HL-60/S4 treated with phorbol 12-myristate 13-acetate at 8.2 ng/mL for 4 days and 3 days (cell line): ENCODE results near the gene TMEM260.
"Not testable (repeated sequence)": the region's sequence is repeated elsewhere in the genome, so short reads cannot be mapped to it uniquely, and the experiment has no call there.

Experiments used
- in situ Hi-C: fragments of 300-500 bp; cut with MboI; formaldehyde crosslinking; loops from 2 replicates; pipeline ENCODE4 v1.15.0; 2022; ENCODE audit warnings: low sequenced_read_pairs

Gene TMEM260

GRCh38 chr14:56594428-56594827 is 14.8 kb downstream of the TMEM260 start:
- in situ Hi-C loops: no loop called here

- in situ Hi-C loops: no loop called here
These were observed 18.9 kb downstream of the TMEM260 start for GRCh38 chr14:56598519-56598918.

GRCh38 chr14:56603648-56604047 is 24.1 kb downstream of the TMEM260 start:
- in situ Hi-C loops: no loop called here

GRCh38 chr14:56608689-56609088 is 29.1 kb downstream of the TMEM260 start:
- in situ Hi-C loops: no loop called here

GRCh38 chr14:56611663-56612062 is 32.1 kb downstream of the TMEM260 start:
- in situ Hi-C loops: not testable (repeated sequence)

GRCh38 chr14:56617084-56617483 is 37.5 kb downstream of the TMEM260 start:
- in situ Hi-C loops: no loop called here

GRCh38 chr14:56630707-56631106 is 51.1 kb downstream of the TMEM260 start:
- in situ Hi-C loops: no loop called here

- in situ Hi-C loops: no loop called here
These were observed 52.6 kb downstream of the TMEM260 start for GRCh38 chr14:56632195-56632594.

- in situ Hi-C loops: no loop called here
These were observed 53.9 kb downstream of the TMEM260 start for GRCh38 chr14:56633544-56633943.

- in situ Hi-C loops: no loop called here
These were observed 55.4 kb downstream of the TMEM260 start for GRCh38 chr14:56635041-56635440.

GRCh38 chr14:56647493-56647892 is 67.9 kb downstream of the TMEM260 start:
- in situ Hi-C loops: no loop called here

GRCh38 chr14:56648508-56649301 is 69.1 kb downstream of the TMEM260 start:
- in situ Hi-C loops: no loop called here

GRCh38 chr14:56649382-56649781 is 69.8 kb downstream of the TMEM260 start:
- in situ Hi-C loops: no loop called here

- in situ Hi-C loops: no loop called here
These were observed 70.5 kb downstream of the TMEM260 start for GRCh38 chr14:56650048-56650447.

- in situ Hi-C loops: no loop called here
These were observed 71.4 kb downstream of the TMEM260 start for GRCh38 chr14:56650979-56651378.

- in situ Hi-C loops: no loop called here
These were observed 78.0 kb downstream of the TMEM260 start for GRCh38 chr14:56657604-56658003.

- in situ Hi-C loops: no loop called here
These were observed 79.8 kb downstream of the TMEM260 start for GRCh38 chr14:56659378-56659777.

- in situ Hi-C loops: no loop called here
These were observed 80.5 kb downstream of the TMEM260 start for GRCh38 chr14:56659964-56660551.

- in situ Hi-C loops: no loop called here
These were observed 81.2 kb downstream of the TMEM260 start for GRCh38 chr14:56660677-56661389.

- in situ Hi-C loops: no loop called here
These were observed 81.9 kb downstream of the TMEM260 start for GRCh38 chr14:56661478-56661877.

- in situ Hi-C loops: no loop called here
These were observed 85.3 kb downstream of the TMEM260 start for GRCh38 chr14:56664811-56665421.
